Parathyroid adenoma (tissue), 2 donors: Measurements from ENCODE around the gene ANTXR1.

Experiments
- H2AFZ ChIP-seq: fragments of 300-600 bp; sonication (generic); one replicate; pipeline ENCODE4 v1.7.0; 2017; ENCODE audit warnings: antibody characterized with exemption, mild to moderate bottlenecking
- H3K27ac ChIP-seq: fragments of 300-600 bp; sonication (generic); one replicate; pipeline ENCODE4 v1.7.0; 2017
- H3K27me3 ChIP-seq: fragments of 300-600 bp; sonication (generic); one replicate; pipeline ENCODE4 v1.7.0; 2017; ENCODE audit warnings: low read length; ENCODE audit not compliant: control insufficient read depth, insufficient read depth
- H3K36me3 ChIP-seq: fragments of 300-600 bp; sonication (generic); one replicate; pipeline ENCODE4 v1.7.0; 2017; ENCODE audit warnings: low read length; ENCODE audit not compliant: control insufficient read depth, insufficient read depth
- H3K4me1 ChIP-seq: fragments of 300-600 bp; sonication (generic); one replicate; pipeline ENCODE4 v1.7.0; 2017; ENCODE audit warnings: control low read depth
- H3K4me2 ChIP-seq: fragments of 300-600 bp; sonication (generic); one replicate; pipeline ENCODE4 v1.7.0; 2017; ENCODE audit warnings: low read length
- H3K4me3 ChIP-seq: fragments of 300-600 bp; sonication (generic); one replicate; pipeline ENCODE4 v1.7.0; 2017; ENCODE audit warnings: low read depth, low read length
- H3K79me2 ChIP-seq: fragments of 300-600 bp; sonication (generic); one replicate; pipeline ENCODE4 v1.7.0; 2017; ENCODE audit warnings: control low read depth
- H3K9ac ChIP-seq: fragments of 300-600 bp; sonication (generic); one replicate; pipeline ENCODE4 v1.7.0; 2017; ENCODE audit warnings: mild to moderate bottlenecking
- H3K9me3 ChIP-seq: fragments of 300-600 bp; sonication (generic); one replicate; pipeline ENCODE4 v1.7.0; 2017; ENCODE audit warnings: low read length; ENCODE audit not compliant: control insufficient read depth
- TF ChIP-seq, protein P1 (sequence below): fragments of 300-600 bp; sonication (generic); IDR thresholded peaks from one replicate; pipeline ENCODE4 v1.7.0; 2017; ENCODE audit warnings: antibody characterized with exemption, mild to moderate bottlenecking
- donor health status: primary hyperparathyroidism.

Gene ANTXR1

GRCh38 chr2:69065735-69066336 lies 52.9 kb downstream of the ANTXR1 start:
- no peaks in the 10 kb centered on the region for H3K9me3 ChIP-seq
- TF ChIP-seq, protein P1, sequence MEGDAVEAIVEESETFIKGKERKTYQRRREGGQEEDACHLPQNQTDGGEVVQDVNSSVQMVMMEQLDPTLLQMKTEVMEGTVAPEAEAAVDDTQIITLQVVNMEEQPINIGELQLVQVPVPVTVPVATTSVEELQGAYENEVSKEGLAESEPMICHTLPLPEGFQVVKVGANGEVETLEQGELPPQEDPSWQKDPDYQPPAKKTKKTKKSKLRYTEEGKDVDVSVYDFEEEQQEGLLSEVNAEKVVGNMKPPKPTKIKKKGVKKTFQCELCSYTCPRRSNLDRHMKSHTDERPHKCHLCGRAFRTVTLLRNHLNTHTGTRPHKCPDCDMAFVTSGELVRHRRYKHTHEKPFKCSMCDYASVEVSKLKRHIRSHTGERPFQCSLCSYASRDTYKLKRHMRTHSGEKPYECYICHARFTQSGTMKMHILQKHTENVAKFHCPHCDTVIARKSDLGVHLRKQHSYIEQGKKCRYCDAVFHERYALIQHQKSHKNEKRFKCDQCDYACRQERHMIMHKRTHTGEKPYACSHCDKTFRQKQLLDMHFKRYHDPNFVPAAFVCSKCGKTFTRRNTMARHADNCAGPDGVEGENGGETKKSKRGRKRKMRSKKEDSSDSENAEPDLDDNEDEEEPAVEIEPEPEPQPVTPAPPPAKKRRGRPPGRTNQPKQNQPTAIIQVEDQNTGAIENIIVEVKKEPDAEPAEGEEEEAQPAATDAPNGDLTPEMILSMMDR = no peak
- H3K4me1 ChIP-seq = peaks cover 8% of the 10 kb centered on the region
- no peak overlapping the region for H3K27ac ChIP-seq
- no peak overlapping the region for H3K9ac ChIP-seq
- H3K36me3 ChIP-seq = no peaks in the 10 kb centered on the region
- H3K27me3 ChIP-seq = no peaks in the 10 kb centered on the region
- H3K4me2 ChIP-seq = no peak overlapping the region
- no peak overlapping the region for H3K4me3 ChIP-seq
- H2AFZ ChIP-seq = no peak overlapping the region
- H3K79me2 ChIP-seq = peaks cover 3% of the 10 kb centered on the region

DNA sequence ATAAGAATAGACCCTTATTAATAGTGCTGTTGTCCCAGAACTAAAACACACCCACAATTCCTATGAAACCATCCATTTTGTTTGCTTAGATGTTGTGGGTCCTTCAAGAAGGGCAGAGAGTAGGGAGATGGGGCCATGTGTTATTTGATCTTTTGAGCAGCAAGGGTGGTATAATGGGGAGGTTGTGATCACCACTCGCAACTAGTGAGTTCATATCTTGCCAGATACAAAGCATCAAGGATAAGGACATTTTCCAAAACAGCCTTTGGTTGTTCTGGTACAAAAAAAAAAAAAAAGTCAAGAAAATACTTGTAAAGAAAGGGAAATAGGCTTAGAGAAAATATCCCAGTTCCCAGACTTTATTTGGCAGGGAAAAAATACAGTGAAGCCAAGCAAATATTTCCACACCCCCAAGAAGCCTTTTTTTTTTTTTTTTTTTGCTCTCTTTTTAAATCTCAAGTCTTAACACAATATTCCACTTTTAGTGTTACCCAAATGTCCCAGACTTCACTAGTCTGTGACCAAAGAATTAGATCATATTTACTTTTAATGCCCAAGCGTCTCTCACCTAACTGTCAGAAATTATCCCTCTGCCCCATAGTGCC lies 54.1 kb downstream of the ANTXR1 start:
- Histone ChIP-seq H3K27ac (no peak overlapping the region), H3K4me2 (no peak overlapping the region), H2AFZ (no peak overlapping the region), H3K79me2 (peaks cover 3% of the 10 kb centered on the region), H3K27me3 (no peaks in the 10 kb centered on the region), H3K9ac (no peak overlapping the region), H3K36me3 (no peaks in the 10 kb centered on the region), H3K9me3 (no peaks in the 10 kb centered on the region), H3K4me3 (no peak overlapping the region), H3K4me1 (peaks cover 10% of the 10 kb centered on the region)
- TF ChIP-seq, protein P1 = no peak

GRCh38 chr2:69067866-69068265 lies 54.9 kb downstream of the ANTXR1 start:
- Histone ChIP-seq H3K27me3 (no peaks in the 10 kb centered on the region), H3K9me3 (no peaks in the 10 kb centered on the region), H3K27ac (no peak overlapping the region)

GRCh38 chr2:69070969-69071368 lies 58.0 kb downstream of the ANTXR1 start:
- H3K27me3 ChIP-seq = no peaks in the 10 kb centered on the region
- H3K4me2 ChIP-seq = no peak overlapping the region
- no peak overlapping the region for H3K27ac ChIP-seq
- no peaks in the 10 kb centered on the region for H3K36me3 ChIP-seq
- TF ChIP-seq, protein P1 = no peak
- no peak overlapping the region for H3K9ac ChIP-seq
- peak overlapping the region; percentile 35 for H2AFZ ChIP-seq
- no peaks in the 10 kb centered on the region for H3K79me2 ChIP-seq
- H3K4me1 ChIP-seq = peaks cover 14% of the 10 kb centered on the region
- no peak overlapping the region for H3K4me3 ChIP-seq
- H3K9me3 ChIP-seq = no peaks in the 10 kb centered on the region

More at GRCh38 chr2:69067866-69068265, 54.9 kb downstream of the ANTXR1 start:
- TF ChIP-seq, protein P1 = no peak
- Histone ChIP-seq H3K4me2 (no peak overlapping the region), H3K79me2 (peaks cover 3% of the 10 kb centered on the region), H3K9ac (no peak overlapping the region), H3K36me3 (no peaks in the 10 kb centered on the region), H3K4me3 (no peak overlapping the region), H3K4me1 (peaks cover 9% of the 10 kb centered on the region), H2AFZ (no peak overlapping the region)
